GM10266 (cell line): ENCODE results near the gene MATN4.

Experiments
- DNase-seq: peaks from one replicate; pipeline ENCODE4 v3.0.0; 2012; ENCODE audit errors: extremely low spot score
- TF ChIP-seq, protein P1 (sequence below): IDR thresholded peaks from 2 replicates; pipeline ENCODE4 v1.5.1; 2012; ENCODE audit warnings: mild to moderate bottlenecking, low read depth; ENCODE audit not compliant: control insufficient read depth, insufficient read depth; ENCODE audit errors: missing control alignments

MATN4 gene

DNA sequence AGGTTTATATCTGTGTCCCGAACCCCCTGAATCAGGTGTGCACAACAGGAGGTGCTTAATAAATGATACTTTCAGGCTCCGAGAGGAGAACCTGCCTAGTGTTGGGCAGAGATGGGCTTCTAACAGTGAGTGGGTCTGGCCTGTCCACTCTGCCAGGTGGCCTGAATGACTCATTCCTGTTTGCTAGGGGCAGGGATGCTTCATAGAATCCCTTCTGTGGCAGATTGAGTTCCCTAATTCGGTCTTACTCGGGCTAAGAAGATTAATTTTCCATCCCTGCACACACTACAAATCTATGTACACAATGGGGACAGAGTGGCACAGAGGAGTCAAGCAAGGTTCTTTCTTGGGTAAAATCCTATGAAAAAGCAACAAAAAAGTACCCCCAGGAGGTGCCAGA, 20.4 kb upstream of the MATN4 start:
- TF ChIP-seq, protein P1, sequence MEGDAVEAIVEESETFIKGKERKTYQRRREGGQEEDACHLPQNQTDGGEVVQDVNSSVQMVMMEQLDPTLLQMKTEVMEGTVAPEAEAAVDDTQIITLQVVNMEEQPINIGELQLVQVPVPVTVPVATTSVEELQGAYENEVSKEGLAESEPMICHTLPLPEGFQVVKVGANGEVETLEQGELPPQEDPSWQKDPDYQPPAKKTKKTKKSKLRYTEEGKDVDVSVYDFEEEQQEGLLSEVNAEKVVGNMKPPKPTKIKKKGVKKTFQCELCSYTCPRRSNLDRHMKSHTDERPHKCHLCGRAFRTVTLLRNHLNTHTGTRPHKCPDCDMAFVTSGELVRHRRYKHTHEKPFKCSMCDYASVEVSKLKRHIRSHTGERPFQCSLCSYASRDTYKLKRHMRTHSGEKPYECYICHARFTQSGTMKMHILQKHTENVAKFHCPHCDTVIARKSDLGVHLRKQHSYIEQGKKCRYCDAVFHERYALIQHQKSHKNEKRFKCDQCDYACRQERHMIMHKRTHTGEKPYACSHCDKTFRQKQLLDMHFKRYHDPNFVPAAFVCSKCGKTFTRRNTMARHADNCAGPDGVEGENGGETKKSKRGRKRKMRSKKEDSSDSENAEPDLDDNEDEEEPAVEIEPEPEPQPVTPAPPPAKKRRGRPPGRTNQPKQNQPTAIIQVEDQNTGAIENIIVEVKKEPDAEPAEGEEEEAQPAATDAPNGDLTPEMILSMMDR, result no peak
- no peak for DNase-seq

DNA sequence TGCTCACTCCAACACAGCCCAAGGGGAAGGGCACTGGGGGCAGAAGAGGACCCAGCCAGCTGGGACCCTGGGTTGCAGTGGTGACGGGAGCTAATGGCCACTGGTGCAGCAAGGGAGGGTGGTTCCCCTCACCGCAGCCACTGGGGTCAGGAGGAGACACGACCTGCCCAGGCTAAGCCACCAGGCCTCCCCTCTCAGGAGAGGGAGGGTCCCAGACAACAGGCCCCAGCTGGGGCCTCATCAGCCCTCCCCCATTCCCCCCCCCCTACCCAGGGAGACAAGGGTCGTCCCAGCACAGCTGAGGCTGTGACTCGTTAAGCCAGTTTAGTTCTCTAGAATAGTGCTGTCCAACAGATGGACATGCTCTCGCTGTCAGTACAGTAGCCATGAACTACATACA, 17.3 kb upstream of the MATN4 start:
- DNase-seq, result no peak
- TF ChIP-seq, protein P1, result no peak

DNA sequence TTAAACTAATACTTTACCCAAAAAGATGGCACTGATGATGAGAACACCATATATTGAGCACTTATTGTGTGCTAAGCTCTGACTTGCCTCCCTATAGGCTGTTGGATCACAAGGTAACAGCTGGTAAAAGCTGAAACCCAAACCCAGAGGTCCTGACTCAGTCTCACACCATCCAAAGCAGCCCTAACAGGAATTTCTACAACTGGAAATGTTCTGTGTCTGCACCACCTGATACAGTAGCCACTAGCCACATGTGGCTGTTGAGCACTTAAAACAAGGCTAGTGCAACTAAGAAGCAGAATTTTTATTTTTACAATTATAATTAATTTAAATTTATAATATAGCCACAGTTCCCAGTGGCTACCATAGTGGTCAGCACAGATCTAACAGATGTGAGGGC, 15.6 kb upstream of the MATN4 start:
- DNase-seq, result no peak
- TF ChIP-seq, protein P1, result no peak

DNA sequence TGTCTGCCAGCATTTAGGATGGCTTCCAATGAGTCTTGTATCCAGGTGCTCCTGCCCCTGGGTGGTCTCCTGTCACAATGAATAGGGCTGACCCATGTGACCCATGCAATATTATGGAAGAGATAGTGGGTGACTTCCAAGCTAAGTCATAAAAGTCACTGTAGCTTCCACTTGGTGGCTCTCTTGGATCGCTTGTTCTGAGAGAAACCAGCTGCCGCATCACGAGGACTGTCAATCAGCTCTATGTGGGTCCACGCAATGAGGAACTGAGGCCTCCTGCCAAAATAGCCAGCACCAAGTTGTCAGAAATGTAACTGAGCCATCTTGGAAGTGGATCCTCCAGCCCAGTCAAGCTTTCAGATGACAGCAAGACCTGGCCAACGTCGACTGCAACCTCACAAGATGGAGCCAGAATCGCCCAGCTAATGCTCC, 14.9 kb upstream of the MATN4 start:
- TF ChIP-seq, protein P1, result peak; percentile 28
- no peak for DNase-seq

DNA sequence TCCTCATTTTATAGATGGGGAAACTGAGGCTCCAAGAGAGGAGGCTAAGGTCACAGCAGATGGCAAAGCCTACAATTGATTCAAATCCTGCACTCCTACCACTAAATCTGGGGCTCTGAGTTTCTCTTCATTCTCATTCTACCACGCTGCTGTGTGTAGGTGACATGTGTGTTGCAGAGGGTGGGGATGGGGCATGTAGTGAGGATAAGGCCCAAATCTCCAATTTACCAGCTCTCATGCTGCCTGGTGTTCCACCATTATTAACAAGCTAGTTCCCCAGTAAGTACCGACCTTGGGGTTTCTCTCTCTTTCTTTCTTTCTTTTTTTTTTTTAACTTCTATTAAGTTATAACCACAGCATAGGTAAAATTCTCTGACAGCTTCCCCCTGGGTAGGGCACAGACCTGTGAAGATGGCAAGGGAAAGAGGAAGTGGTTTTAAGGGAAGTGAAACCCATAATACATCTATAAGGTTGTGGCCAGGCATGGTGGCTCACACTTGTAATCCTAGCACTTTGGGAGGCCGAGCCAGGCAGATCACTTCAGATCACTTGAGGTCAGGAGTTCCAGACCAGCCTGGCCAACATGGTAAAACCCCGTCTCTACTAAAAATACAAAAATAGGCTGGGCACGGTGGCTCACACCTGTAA, 13.0 kb upstream of the MATN4 start:
- TF ChIP-seq, protein P1, result no peak
- DNase-seq, result no peak

DNA sequence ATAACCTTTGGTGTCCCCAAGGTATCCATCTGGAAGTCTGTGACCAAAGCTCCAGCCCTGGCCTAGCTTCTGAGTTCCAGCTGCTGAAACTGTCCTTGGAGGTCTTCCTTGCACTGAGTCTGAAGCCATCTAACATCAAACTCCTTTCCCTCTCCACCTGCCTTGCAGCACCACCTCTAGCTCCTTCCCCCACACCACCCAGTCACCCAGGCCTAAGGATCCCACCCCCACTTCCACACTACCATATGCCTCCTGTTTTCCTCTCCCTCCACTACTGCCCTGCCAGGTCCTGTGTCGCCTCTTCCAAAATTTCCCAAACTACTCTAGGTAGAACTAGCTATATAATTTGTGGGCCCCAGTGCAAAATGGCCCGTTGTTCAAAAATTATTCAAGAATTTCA, 10.8 kb upstream of the MATN4 start:
- TF ChIP-seq, protein P1, result no peak

DNA sequence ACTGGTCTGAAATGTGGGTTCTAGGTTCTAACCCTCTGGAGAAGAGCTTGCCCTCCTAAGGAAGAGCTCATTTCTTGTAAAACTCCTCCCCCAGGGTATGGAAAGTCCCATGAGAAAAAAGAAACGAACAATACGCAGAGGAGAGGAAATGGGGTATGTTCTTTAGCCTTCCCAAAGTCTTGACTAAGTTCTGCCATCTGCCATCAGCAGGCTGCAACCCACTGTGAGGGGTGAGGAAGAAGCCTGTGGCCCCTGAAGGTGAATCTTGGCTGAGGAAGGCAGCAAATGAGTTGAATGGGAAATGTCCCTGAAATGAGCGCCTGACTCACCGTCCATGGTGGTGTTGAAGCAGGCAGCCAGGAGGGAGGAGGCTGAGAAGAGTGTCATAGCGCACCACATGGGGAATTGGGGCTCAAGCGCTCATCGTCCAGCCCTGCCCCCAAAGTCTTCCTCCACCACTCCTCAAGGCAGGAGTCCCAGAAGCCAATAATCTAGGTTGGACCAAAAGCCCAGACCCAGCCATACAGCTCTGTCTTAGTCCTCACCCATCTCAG, 10.4 kb upstream of the MATN4 start:
- TF ChIP-seq, protein P1, result no peak
- no peak for DNase-seq

More for the DNA sequence above, 10.8 kb upstream of the MATN4 start:
- DNase-seq, result no peak
